ENCODE results near the gene ADRA1B. TPM values are rescaled to one million over a fixed set of nuclear protein-coding genes. Genes with fewer than 3 reads are reported as not detected.
"Not testable (repeated sequence)": the region's sequence is repeated elsewhere in the genome, so short reads cannot be mapped to it uniquely, and the experiment has no call there.

The ADRA1B gene
- total RNA-seq, 1 experiment from 2014 or later: 8.3 TPM

DNA sequence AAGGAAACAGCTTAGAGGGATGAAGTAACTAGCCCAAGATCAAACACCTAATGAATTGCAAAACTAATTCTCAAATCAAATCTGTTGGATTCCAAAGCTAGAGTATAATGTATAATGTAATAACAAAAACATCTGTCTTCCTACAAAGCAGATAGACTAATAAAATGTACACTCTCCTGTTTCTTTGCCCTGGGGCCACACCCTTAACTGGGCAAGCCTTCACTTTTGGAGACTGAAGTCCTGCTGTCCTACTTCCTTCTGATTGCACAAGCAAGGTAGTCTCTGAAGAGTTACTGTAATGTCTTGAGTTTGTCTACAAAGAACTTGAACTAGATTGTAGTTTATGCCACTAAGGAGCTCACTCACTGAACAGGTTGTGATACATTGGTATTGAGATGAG is 95.2 kb downstream of the ADRA1B start:
- H3K27ac ChIP-seq (ENCODE audit: low read length): no peak overlapping the region
- no peak overlapping the region for H3K4me3 ChIP-seq (ENCODE audit: low read depth in 2 of 2, low read length in 2 of 2)
- ATAC-seq: no peak
- CTCF ChIA-PET: no interaction called here
- BruUV-seq (replicated peaks): no TSS peak
- no peaks in the 10 kb centered on the region for H3K9me3 ChIP-seq (ENCODE audit: control insufficient read depth, insufficient read depth, low read depth, low read length)
- H3K4me1 ChIP-seq (ENCODE audit: control insufficient read depth, insufficient read depth, low read length): peaks cover 15% of the 10 kb centered on the region
- peaks cover 23% of the 10 kb centered on the region for H3K36me3 ChIP-seq (ENCODE audit: control insufficient read depth, insufficient read depth, low read length)
- intact Hi-C loops (cut with micrococcal nuclease; ENCODE audit: unreplicated experiment) (no loop called here), in situ Hi-C loops (cut with HindIII; ENCODE audit: low pct_unique_long_range_greater_than_20kb, low sequenced_read_pairs) (no loop called here)
- no peak for DNase-seq (ENCODE audit: low read depth, low spot score)
- POLR2A ChIA-PET: interaction anchor here (0.6 kb wide), 2 partner anchors 578 to 815 kb away, joined by 9 to 15 read pairs; no protein-coding TSS in a partner anchor
- TF ChIP-seq SIN3A (IDR thresholded peaks at IDR 0.05; ENCODE audit: borderline replicate concordance, insufficient read depth, low read depth, low read length): no peak
- no peaks in the 10 kb centered on the region for H3K27me3 ChIP-seq (ENCODE audit: control insufficient read depth, insufficient read depth, low read length)

DNA sequence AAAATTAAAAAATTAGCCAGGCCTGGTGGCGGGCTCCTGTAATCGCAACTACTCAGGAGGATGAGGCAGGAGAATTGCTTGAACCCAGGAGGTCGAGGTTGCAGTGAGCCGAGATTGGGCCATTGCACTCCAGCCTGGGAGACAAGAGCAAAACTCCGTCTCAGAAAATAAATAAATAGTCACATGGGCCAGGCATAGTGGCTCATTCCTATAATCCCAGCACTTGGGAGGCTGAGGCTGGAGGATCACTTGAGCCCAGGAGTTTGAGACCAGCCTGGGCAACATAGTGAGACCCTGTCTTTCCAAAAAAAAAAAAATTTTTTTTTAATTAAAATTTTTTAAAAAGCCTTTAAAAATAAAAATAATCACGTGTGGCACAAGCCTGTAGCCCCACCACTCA is 97.9 kb downstream of the ADRA1B start:
- DNase-seq (ENCODE audit: low read depth, low spot score); ATAC-seq; H3K27me3 ChIP-seq (ENCODE audit: control insufficient read depth, insufficient read depth, low read length); H3K4me3 ChIP-seq (ENCODE audit: low read depth in 2 of 2, low read length in 2 of 2); in situ Hi-C loops (cut with HindIII; ENCODE audit: low pct_unique_long_range_greater_than_20kb, low sequenced_read_pairs); POLR2A ChIA-PET; CTCF ChIA-PET; H3K9me3 ChIP-seq (ENCODE audit: control insufficient read depth, insufficient read depth, low read depth, low read length); BruUV-seq (replicated peaks); H3K27ac ChIP-seq (ENCODE audit: low read length); intact Hi-C loops (cut with micrococcal nuclease; ENCODE audit: unreplicated experiment): not testable (repeated sequence)
- Histone ChIP-seq H3K4me1 (ENCODE audit: control insufficient read depth, insufficient read depth, low read length) (peaks cover 15% of the 10 kb centered on the region), H3K36me3 (ENCODE audit: control insufficient read depth, insufficient read depth, low read length) (peaks cover 21% of the 10 kb centered on the region)

DNA sequence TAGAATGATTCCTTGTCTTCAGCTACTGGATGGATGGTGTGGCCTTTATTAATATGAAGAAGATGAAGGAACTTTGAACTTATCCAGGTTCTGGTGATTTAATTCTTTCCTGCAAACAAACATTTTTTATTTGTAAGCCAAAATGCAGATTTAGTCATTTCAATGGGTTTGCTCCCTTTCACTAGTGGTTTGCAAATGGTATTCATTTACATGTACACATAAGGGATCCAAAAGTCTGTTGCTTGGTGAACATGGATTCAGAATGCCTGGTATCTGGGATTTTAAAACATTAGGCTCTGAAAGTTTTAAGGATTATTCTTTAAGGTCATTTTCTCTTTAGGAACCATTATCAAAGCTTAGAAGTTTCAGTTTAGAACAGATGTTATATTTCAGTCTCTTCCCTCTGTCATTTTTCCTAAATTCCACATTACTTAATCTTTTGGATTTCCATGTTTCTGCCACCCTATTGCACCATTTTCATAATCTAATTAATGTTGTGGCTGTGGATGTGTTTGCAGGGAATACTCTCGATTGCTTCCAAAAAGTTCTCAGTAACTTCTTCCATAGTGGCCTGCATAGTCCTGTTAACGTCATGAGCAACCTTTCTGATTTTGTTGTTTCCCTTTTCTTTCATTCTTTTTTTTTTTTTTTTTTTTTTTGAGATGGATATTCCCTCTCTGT is 102.8 kb downstream of the ADRA1B start:
- Histone ChIP-seq H3K9me3 (ENCODE audit: control insufficient read depth, insufficient read depth, low read depth, low read length) (no peaks in the 10 kb centered on the region), H3K36me3 (ENCODE audit: control insufficient read depth, insufficient read depth, low read length) (no peaks in the 10 kb centered on the region), H3K27ac (ENCODE audit: low read length) (no peak overlapping the region), H3K4me1 (ENCODE audit: control insufficient read depth, insufficient read depth, low read length) (peaks cover 4% of the 10 kb centered on the region; the same call in 1 of the 2 replicates), H3K27me3 (ENCODE audit: control insufficient read depth, insufficient read depth, low read length) (no peaks in the 10 kb centered on the region), H3K4me3 (ENCODE audit: low read depth in 2 of 2, low read length in 2 of 2) (no peak overlapping the region)
- no TSS peak for BruUV-seq (replicated peaks)
- TF ChIP-seq, protein P1, sequence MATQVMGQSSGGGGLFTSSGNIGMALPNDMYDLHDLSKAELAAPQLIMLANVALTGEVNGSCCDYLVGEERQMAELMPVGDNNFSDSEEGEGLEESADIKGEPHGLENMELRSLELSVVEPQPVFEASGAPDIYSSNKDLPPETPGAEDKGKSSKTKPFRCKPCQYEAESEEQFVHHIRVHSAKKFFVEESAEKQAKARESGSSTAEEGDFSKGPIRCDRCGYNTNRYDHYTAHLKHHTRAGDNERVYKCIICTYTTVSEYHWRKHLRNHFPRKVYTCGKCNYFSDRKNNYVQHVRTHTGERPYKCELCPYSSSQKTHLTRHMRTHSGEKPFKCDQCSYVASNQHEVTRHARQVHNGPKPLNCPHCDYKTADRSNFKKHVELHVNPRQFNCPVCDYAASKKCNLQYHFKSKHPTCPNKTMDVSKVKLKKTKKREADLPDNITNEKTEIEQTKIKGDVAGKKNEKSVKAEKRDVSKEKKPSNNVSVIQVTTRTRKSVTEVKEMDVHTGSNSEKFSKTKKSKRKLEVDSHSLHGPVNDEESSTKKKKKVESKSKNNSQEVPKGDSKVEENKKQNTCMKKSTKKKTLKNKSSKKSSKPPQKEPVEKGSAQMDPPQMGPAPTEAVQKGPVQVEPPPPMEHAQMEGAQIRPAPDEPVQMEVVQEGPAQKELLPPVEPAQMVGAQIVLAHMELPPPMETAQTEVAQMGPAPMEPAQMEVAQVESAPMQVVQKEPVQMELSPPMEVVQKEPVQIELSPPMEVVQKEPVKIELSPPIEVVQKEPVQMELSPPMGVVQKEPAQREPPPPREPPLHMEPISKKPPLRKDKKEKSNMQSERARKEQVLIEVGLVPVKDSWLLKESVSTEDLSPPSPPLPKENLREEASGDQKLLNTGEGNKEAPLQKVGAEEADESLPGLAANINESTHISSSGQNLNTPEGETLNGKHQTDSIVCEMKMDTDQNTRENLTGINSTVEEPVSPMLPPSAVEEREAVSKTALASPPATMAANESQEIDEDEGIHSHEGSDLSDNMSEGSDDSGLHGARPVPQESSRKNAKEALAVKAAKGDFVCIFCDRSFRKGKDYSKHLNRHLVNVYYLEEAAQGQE (IDR thresholded peaks at IDR 0.05; ENCODE audit: insufficient read depth in 1 of 2, low read depth in 2 of 2, low read length in 1 of 2): no peak
- TF ChIP-seq SIN3A (IDR thresholded peaks at IDR 0.05; ENCODE audit: borderline replicate concordance, insufficient read depth, low read depth, low read length): no peak
- DNase-seq (ENCODE audit: low read depth, low spot score) (no peak), ATAC-seq (no peak)
- CTCF ChIA-PET: no interaction called here
- intact Hi-C loops (cut with micrococcal nuclease; ENCODE audit: unreplicated experiment) (no loop called here), in situ Hi-C loops (cut with HindIII; ENCODE audit: low pct_unique_long_range_greater_than_20kb, low sequenced_read_pairs) (no loop called here)
- POLR2A ChIA-PET: no interaction called here

DNA sequence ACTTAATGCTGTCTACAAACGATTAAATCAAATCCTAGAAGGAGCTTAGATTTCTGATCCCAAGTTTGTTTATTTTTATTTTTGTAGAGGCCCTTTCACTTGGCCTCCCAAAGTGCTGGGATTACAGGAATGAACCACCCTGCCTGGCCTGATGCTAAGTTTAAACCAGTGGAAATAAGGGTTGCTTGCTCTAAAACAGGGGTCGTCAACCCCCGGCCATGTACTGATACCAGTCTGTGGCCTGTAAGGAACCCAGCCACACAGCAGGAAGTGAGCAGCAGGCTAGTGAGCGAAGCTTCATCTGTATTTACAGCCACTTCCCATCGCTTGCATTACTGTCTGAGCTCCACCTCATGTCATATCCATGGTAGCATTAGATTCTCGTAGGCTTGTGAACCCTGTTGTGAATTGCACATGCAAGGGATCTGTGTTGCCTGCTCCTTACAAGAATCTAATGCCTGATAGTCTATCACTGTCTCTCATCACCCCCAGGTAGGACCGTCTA is 104.0 kb downstream of the ADRA1B start:
- BruUV-seq (replicated peaks): no TSS peak
- no peaks in the 10 kb centered on the region for H3K36me3 ChIP-seq (ENCODE audit: control insufficient read depth, insufficient read depth, low read length)
- H3K4me1 ChIP-seq (ENCODE audit: control insufficient read depth, insufficient read depth, low read length): peaks cover 4% of the 10 kb centered on the region; the same call in 1 of the 2 replicates
- POLR2A ChIA-PET: no interaction called here
- no peak overlapping the region for H3K27ac ChIP-seq (ENCODE audit: low read length)
- DNase-seq (ENCODE audit: low read depth, low spot score) (no peak), ATAC-seq (no peak)
- H3K4me3 ChIP-seq (ENCODE audit: low read depth in 2 of 2, low read length in 2 of 2): no peak overlapping the region
- in situ Hi-C loops (cut with HindIII; ENCODE audit: low pct_unique_long_range_greater_than_20kb, low sequenced_read_pairs) (no loop called here), intact Hi-C loops (cut with micrococcal nuclease; ENCODE audit: unreplicated experiment) (loop anchor here (5.0 kb wide), 2 partner anchors 327 to 372 kb away; no protein-coding TSS in a partner anchor)
- H3K27me3 ChIP-seq (ENCODE audit: control insufficient read depth, insufficient read depth, low read length): no peaks in the 10 kb centered on the region
- CTCF ChIA-PET: no interaction called here
- no peaks in the 10 kb centered on the region for H3K9me3 ChIP-seq (ENCODE audit: control insufficient read depth, insufficient read depth, low read depth, low read length)
- no peak for TF ChIP-seq POLR2AphosphoS5 (IDR thresholded peaks at IDR 0.05; ENCODE audit: low read depth, low read length)
- TF ChIP-seq, protein P2, sequence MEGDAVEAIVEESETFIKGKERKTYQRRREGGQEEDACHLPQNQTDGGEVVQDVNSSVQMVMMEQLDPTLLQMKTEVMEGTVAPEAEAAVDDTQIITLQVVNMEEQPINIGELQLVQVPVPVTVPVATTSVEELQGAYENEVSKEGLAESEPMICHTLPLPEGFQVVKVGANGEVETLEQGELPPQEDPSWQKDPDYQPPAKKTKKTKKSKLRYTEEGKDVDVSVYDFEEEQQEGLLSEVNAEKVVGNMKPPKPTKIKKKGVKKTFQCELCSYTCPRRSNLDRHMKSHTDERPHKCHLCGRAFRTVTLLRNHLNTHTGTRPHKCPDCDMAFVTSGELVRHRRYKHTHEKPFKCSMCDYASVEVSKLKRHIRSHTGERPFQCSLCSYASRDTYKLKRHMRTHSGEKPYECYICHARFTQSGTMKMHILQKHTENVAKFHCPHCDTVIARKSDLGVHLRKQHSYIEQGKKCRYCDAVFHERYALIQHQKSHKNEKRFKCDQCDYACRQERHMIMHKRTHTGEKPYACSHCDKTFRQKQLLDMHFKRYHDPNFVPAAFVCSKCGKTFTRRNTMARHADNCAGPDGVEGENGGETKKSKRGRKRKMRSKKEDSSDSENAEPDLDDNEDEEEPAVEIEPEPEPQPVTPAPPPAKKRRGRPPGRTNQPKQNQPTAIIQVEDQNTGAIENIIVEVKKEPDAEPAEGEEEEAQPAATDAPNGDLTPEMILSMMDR (IDR thresholded peaks at IDR 0.05): no peak
- TF ChIP-seq, protein P1 (IDR thresholded peaks at IDR 0.05; ENCODE audit: insufficient read depth in 1 of 2, low read depth in 2 of 2, low read length in 1 of 2): no peak
- no peak for TF ChIP-seq TCF7L2 (IDR thresholded peaks at IDR 0.05; ENCODE audit: low read depth, low read length)
- no peak for TF ChIP-seq SIN3A (IDR thresholded peaks at IDR 0.05; ENCODE audit: borderline replicate concordance, insufficient read depth, low read depth, low read length)

Data from Panc1 (cell line).